ENCODE measurements around the gene HK1.

HK1 gene

DNA sequence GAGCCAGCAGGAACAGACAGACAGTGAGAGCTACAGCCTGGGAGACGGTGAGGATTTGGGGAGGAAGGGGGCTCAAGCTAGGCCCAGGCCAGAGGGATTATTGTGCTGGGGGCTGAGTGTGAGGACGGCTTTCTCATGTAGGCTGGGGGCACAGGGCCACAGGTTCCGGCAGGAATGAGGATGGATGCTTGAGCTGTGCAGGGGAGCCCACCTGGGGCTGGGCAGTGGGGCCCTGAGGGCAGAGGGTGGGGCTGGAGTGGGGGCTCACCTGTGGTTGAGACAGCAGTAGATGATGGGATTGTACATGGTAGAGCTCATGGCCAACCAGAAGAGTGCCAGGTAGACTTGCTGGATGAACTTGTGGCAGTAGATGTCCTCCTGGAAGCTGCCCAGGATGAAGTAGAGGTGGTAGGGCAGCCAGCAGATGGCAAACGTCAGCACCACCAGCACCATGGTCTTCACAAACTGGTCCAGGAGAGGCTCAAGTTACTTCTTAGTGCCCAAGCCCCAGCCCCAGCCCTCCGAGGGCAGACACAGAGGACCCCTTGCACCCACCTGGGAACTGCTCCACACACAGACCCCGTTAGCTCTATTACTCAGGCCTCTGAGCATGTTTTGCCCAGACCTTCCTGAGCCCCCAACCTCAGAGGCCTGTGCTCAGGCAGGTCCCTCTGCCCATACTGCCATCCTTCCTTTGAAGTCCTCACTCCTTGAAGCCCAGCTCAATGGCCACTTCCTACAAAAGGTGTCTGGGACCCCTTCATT lies 128.7 kb downstream of the HK1 start:
- TF ChIP-seq, protein P1, sequence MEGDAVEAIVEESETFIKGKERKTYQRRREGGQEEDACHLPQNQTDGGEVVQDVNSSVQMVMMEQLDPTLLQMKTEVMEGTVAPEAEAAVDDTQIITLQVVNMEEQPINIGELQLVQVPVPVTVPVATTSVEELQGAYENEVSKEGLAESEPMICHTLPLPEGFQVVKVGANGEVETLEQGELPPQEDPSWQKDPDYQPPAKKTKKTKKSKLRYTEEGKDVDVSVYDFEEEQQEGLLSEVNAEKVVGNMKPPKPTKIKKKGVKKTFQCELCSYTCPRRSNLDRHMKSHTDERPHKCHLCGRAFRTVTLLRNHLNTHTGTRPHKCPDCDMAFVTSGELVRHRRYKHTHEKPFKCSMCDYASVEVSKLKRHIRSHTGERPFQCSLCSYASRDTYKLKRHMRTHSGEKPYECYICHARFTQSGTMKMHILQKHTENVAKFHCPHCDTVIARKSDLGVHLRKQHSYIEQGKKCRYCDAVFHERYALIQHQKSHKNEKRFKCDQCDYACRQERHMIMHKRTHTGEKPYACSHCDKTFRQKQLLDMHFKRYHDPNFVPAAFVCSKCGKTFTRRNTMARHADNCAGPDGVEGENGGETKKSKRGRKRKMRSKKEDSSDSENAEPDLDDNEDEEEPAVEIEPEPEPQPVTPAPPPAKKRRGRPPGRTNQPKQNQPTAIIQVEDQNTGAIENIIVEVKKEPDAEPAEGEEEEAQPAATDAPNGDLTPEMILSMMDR (conservative IDR thresholded peaks at IDR 0.05; ENCODE audit: low read depth, low read length), result no peak
- H3K4me3 ChIP-seq (ENCODE audit: low read depth, low read length), result no peak overlapping the region
- DNase-seq (ENCODE audit: low read depth), result no peak

DNA sequence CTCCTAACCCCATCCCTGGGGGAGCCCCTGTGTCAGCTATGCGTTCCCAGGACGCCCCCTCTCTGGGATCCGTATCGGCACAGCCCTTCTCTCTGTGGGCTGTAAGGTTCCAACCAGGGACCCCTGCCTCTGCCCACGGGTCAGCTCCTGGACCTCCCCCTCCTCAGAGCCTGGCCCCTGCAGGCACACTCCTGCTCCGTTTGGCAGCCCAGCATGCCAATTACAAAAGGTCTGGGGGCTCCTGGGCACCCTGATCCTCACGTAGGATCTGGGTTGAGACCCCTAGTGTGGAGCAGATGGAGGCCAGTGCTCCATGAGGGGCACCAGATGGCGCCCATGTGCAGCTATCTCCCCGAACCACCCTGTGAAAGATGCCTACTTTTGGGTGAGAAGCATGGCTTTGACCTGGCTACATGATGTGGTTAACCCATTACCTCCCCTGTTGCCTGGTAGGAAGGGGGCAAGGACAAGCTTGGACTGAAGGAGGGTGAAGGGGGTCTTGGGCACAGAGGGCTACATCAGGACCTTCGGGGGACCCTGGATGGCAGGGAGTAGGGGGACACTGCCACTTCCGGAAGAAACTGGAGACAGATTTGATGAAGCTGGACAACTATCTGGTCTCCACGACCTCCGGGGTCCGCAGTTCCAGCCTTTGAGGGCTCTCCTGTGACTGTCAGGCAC lies 129.5 kb downstream of the HK1 start:
- no peak for DNase-seq (ENCODE audit: low read depth)
- H3K4me3 ChIP-seq (ENCODE audit: low read depth, low read length), result no peak overlapping the region
- TF ChIP-seq, protein P1 (conservative IDR thresholded peaks at IDR 0.05; ENCODE audit: low read depth, low read length), result peak; percentile 33

DNA sequence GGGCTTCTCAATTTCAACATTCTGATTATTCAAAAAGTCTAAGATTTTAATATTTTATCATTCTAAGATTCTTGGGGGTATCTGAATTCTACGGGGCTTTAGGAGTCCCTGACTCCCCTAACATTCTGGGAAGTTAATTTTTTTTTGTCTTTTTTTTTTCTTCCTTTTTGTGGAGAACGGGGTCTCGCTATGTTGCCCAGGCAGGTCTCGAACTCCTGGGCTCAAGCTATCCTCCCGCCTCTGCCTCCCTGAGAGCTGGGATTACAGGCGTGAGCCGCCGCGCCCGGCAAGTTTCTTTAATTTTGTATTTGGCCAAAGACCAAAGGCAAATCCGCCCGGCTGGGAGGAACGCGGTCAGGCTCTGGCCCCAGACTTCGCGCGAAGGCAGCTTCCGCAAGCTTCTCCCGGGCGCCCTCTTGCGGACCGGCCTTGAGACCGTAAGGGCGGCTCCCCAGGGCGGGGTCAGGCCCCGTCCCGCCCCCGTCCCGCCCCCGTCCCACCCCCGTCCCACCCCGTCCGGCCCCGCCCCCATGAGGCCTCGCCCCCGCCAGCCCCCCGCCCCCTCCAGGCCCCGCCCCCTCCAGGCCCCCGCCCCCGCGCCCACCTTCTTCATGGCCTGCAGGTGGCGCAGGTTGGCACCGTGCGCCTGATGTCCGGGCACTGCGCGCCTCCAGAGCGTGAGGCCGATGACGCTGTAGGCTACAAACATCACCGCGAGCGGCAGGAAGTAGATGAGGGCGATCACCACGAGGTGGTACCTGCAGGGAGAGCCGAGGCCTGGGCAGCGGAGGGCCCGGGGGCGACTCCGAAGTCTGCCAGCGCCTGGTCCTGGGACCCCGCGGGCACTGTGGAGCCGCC lies 130.3 kb downstream of the HK1 start:
- peak; percentile 96 for DNase-seq (ENCODE audit: low read depth)
- TF ChIP-seq, protein P1 (conservative IDR thresholded peaks at IDR 0.05; ENCODE audit: low read depth, low read length), result peak; percentile 74
- H3K4me3 ChIP-seq (ENCODE audit: low read depth, low read length), result peak overlapping the region; percentile 57

DNA sequence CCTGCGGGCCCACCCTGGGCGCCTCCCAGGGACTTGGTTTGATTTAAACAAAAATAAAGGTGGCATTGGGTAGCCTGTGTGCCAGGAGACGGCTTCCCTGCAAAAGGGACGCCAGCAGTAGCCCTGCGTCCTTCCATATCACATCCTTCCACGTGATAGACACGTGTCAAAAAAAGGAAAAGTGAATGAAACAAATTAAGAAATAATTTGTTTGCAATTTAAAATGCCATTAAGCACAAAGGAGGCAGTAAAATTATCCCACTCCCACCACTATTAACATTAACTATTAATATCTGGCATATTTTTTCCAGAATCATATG lies 130.8 kb downstream of the HK1 start:
- no peak for DNase-seq (ENCODE audit: low read depth)
- H3K4me3 ChIP-seq (ENCODE audit: low read depth, low read length), result peak overlapping the region; percentile 57
- TF ChIP-seq, protein P1 (conservative IDR thresholded peaks at IDR 0.05; ENCODE audit: low read depth, low read length), result no peak

DNA sequence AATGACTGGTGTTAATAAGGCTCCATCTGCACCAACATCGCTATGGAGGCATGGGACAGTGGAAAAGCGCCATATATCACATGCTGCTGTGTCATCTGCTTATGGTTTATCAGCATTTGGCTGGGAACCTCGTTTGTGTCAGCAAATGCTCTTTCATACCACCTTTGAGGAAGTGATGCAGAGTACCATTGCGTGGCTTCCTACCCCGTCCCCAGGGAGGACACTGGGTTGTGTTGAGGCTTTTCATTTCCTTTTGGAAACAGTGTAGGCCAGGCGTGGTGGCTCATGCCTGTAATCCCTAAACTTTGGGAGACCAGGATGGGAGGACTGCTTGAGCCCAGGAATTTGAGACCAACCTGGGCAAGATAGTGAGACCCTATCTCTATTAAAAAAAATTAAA lies 131.7 kb downstream of the HK1 start:
- no peak for DNase-seq (ENCODE audit: low read depth)
- TF ChIP-seq, protein P1 (conservative IDR thresholded peaks at IDR 0.05; ENCODE audit: low read depth, low read length), result no peak
- H3K4me3 ChIP-seq (ENCODE audit: low read depth, low read length), result no peak overlapping the region

DNA sequence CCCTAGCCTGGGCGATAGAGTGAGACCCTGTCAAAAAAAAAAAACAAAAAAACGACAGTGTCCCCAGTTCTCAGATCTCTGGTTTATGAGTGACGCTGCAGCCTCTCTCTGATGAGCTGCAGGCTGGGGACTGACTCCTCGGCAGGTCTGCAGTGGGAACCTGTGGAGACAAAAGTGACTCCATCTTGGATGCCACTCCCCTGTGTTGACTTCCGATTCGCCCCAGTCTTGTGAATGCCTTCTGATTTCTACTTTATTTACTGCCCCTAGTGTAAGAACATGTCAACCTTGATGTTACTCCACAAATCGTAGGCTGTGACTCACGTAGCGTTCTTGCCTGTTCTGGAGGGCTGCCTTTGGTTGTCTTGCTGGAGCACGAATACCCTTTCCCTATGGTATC lies 132.2 kb downstream of the HK1 start:
- H3K4me3 ChIP-seq (ENCODE audit: low read depth, low read length), result no peak overlapping the region
- TF ChIP-seq, protein P1 (conservative IDR thresholded peaks at IDR 0.05; ENCODE audit: low read depth, low read length), result no peak
- no peak for DNase-seq (ENCODE audit: low read depth)

All from choroid plexus epithelial cell (primary cell).